ENCODE measurements around the gene SLC37A1.

The SLC37A1 gene

DNA sequence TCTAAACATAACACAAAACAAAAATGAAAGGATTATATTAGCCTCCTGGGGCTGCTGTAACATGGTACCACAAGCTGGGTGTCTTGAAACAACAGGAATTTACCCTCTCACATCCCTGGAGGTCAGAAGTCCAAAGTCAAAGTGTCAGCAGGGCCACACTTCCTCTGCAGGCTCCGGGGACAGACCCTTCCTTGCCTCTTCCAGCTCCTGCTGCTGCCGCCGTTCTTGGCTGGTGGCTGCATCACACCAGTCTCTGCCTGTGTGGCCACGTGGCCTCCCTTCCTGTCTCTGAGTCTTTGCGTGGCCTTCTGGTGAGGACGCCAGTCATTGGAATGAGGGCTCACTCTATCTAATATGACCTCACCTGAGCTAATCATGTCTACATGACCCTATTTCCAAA, 8.2 kb downstream of the SLC37A1 start:
- POLR2A ChIA-PET: no interaction called here
- Histone ChIP-seq H3K36me3 (ENCODE audit: control insufficient read depth in 2 of 2, insufficient read depth in 1 of 2, low read length in 2 of 2) (peaks cover 0 to 21% of the 10 kb centered on the region in 2 experiments; a peak in 2 of 3 replicates), H3K27ac (ENCODE audit: extremely low read depth, low read depth, low read length) (no peak overlapping the region), H3K4me3 (ENCODE audit: low read depth, low read length) (no peak overlapping the region), H3K9me3 (ENCODE audit: control insufficient read depth, insufficient read depth, low read depth, low read length) (no peaks in the 10 kb centered on the region), H3K4me1 (ENCODE audit: control insufficient read depth, insufficient read depth, low read length) (peaks cover 6% of the 10 kb centered on the region)
- TF ChIP-seq ZNF549 (tag by site-specific recombination; IDR thresholded peaks at IDR 0.05) (no peak), ZNF23 (tag by site-specific recombination; IDR thresholded peaks at IDR 0.05; ENCODE audit: borderline replicate concordance) (no peak), ZNF658 (tag by site-specific recombination; IDR thresholded peaks at IDR 0.05) (no peak), ZNF600 (tag by site-specific recombination; IDR thresholded peaks at IDR 0.05) (no peak), ZNF623 (tag by site-specific recombination; IDR thresholded peaks at IDR 0.05) (no peak), ZIC2 (tag by site-specific recombination; IDR thresholded peaks at IDR 0.05) (no peak), ZNF433 (tag by site-specific recombination; IDR thresholded peaks at IDR 0.05; ENCODE audit: low read depth) (no peak), ZNF785 (tag by site-specific recombination; IDR thresholded peaks at IDR 0.05) (no peak), ZNF501 (tag by site-specific recombination; IDR thresholded peaks at IDR 0.05) (no peak), ZSCAN16 (tag by site-specific recombination; IDR thresholded peaks at IDR 0.05) (no peak), KLF16 (tag by site-specific recombination; IDR thresholded peaks at IDR 0.05) (no peak)
- TF ChIP-seq, protein P1, sequence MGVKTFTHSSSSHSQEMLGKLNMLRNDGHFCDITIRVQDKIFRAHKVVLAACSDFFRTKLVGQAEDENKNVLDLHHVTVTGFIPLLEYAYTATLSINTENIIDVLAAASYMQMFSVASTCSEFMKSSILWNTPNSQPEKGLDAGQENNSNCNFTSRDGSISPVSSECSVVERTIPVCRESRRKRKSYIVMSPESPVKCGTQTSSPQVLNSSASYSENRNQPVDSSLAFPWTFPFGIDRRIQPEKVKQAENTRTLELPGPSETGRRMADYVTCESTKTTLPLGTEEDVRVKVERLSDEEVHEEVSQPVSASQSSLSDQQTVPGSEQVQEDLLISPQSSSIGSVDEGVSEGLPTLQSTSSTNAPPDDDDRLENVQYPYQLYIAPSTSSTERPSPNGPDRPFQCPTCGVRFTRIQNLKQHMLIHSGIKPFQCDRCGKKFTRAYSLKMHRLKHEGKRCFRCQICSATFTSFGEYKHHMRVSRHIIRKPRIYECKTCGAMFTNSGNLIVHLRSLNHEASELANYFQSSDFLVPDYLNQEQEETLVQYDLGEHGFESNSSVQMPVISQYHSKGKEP (tag by site-specific recombination; IDR thresholded peaks at IDR 0.05): no peak
- CTCF ChIA-PET: no interaction called here

DNA sequence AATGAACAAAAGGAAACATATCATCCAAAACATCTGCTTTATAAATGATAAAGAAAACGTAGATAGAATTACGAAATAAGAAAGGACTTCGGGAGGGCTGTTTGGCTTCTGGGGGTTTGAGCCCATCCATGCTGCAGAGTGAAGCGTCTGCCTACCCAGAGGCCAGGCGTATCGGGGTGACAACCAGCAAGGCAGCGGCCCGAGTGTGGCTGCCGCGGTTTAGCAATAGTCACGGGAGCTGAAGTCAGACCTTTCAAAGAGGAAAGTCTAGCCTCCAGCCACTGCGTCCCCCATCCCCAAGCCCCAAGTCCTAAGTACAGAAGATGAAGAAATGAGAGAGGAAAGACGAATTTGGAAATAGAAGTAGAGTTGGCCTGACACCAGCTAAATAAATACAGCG, 8.6 kb downstream of the SLC37A1 start:
- CTCF ChIA-PET: no interaction called here
- TF ChIP-seq, protein P2, sequence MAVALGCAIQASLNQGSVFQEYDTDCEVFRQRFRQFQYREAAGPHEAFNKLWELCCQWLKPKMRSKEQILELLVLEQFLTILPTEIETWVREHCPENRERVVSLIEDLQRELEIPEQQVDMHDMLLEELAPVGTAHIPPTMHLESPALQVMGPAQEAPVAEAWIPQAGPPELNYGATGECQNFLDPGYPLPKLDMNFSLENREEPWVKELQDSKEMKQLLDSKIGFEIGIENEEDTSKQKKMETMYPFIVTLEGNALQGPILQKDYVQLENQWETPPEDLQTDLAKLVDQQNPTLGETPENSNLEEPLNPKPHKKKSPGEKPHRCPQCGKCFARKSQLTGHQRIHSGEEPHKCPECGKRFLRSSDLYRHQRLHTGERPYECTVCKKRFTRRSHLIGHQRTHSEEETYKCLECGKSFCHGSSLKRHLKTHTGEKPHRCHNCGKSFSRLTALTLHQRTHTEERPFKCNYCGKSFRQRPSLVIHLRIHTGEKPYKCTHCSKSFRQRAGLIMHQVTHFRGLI (tag by site-specific recombination; IDR thresholded peaks at IDR 0.05): no peak
- no peak for TF ChIP-seq ZBTB48 (tag by site-specific recombination; IDR thresholded peaks at IDR 0.05)
- TF ChIP-seq MZF1 (tag by site-specific recombination; IDR thresholded peaks at IDR 0.05; ENCODE audit: borderline replicate concordance): no peak
- no peak for TF ChIP-seq ZBTB17 (tag by site-specific recombination; IDR thresholded peaks at IDR 0.05)
- TF ChIP-seq ZNF529 (tag by site-specific recombination; IDR thresholded peaks at IDR 0.05; ENCODE audit: insufficient replicate concordance): no peak
- no peak for TF ChIP-seq ZFHX2 (tag by site-specific recombination; conservative IDR thresholded peaks at IDR 0.05)
- no peak for TF ChIP-seq ZNF169 (tag by site-specific recombination; IDR thresholded peaks at IDR 0.05)
- no peak for TF ChIP-seq ZNF394 (tag by site-specific recombination; IDR thresholded peaks at IDR 0.05; ENCODE audit: borderline replicate concordance)
- no peak for TF ChIP-seq GLIS1 (tag by site-specific recombination; IDR thresholded peaks at IDR 0.05)
- TF ChIP-seq ZNF391 (tag by site-specific recombination; IDR thresholded peaks at IDR 0.05; ENCODE audit: borderline replicate concordance, low read depth): no peak
- no peak for TF ChIP-seq ZNF837 (tag by site-specific recombination; IDR thresholded peaks at IDR 0.05)
- TF ChIP-seq ZIC2 (tag by site-specific recombination; IDR thresholded peaks at IDR 0.05): no peak
- no peak for TF ChIP-seq ZNF561 (tag by site-specific recombination; IDR thresholded peaks at IDR 0.05; ENCODE audit: borderline replicate concordance)
- TF ChIP-seq ZFP41 (tag by site-specific recombination; IDR thresholded peaks at IDR 0.05; ENCODE audit: borderline replicate concordance): no peak
- no peak for TF ChIP-seq ZBTB8A (tag by site-specific recombination; IDR thresholded peaks at IDR 0.05)
- no peak for TF ChIP-seq ZNF202 (tag by site-specific recombination; IDR thresholded peaks at IDR 0.05; ENCODE audit: borderline replicate concordance)
- no peak for TF ChIP-seq KLF1 (tag by site-specific recombination; IDR thresholded peaks at IDR 0.05)
- no peak for TF ChIP-seq ZNF433 (tag by site-specific recombination; IDR thresholded peaks at IDR 0.05; ENCODE audit: low read depth)
- no peak for TF ChIP-seq OSR2 (tag by site-specific recombination; IDR thresholded peaks at IDR 0.05)
- POLR2A ChIA-PET: no interaction called here
- Histone ChIP-seq H3K4me3 (ENCODE audit: low read depth, low read length) (no peak overlapping the region), H3K9me3 (ENCODE audit: control insufficient read depth, insufficient read depth, low read depth, low read length) (no peaks in the 10 kb centered on the region), H3K36me3 (ENCODE audit: control insufficient read depth in 2 of 2, insufficient read depth in 1 of 2, low read length in 2 of 2) (peaks cover 0 to 21% of the 10 kb centered on the region in 2 experiments; a peak in 2 of 3 replicates), H3K27ac (ENCODE audit: extremely low read depth, low read depth, low read length) (no peak overlapping the region), H3K4me1 (ENCODE audit: control insufficient read depth, insufficient read depth, low read length) (peaks cover 6% of the 10 kb centered on the region)
